MM.1S (cell line): ENCODE results near the gene TSPAN11.

Source experiments
- DNase-seq: peaks from one replicate; pipeline ENCODE4 v3.0.0-alpha.2; 2015
- H2AFZ ChIP-seq: fragments of 300-600 bp; sonication (generic); 2 replicates; pipeline ENCODE4 v1.6.0; 2016; ENCODE audit warnings: antibody characterized with exemption, low read length
- H3F3A ChIP-seq: fragments of 300-600 bp; sonication (generic); 2 replicates; pipeline ENCODE4 v1.6.1; 2016; ENCODE audit warnings: mild to moderate bottlenecking, antibody characterized with exemption, low read length, moderate library complexity, mixed read lengths; ENCODE audit not compliant: insufficient read depth
- H3K27ac ChIP-seq: fragments of 300-600 bp; sonication (generic); 2 replicates; pipeline ENCODE4 v1.5.1; 2016; ENCODE audit warnings: mild to moderate bottlenecking, low read length
- H3K27me3 ChIP-seq: fragments of 300-600 bp; sonication (generic); replicated peaks from 2 replicates; pipeline ENCODE4 v1.6.0; 2016; ENCODE audit warnings: low read length; ENCODE audit not compliant: insufficient read depth
- H3K36me3 ChIP-seq: fragments of 300-600 bp; sonication (generic); replicated peaks from 2 replicates; pipeline ENCODE4 v1.6.1; 2016; ENCODE audit warnings: mild to moderate bottlenecking, low read length, mixed read lengths; ENCODE audit not compliant: insufficient read depth
- H3K4me1 ChIP-seq: fragments of 300-600 bp; sonication (generic); 2 replicates; pipeline ENCODE4 v1.6.1; 2016; ENCODE audit warnings: low read length, mixed read lengths
- H3K4me2 ChIP-seq: fragments of 300-600 bp; sonication (generic); 2 replicates; pipeline ENCODE4 v1.6.0; 2016; ENCODE audit warnings: low read depth, low read length
- H3K4me3 ChIP-seq: fragments of 300-600 bp; sonication (generic); 2 replicates; pipeline ENCODE4 v1.5.1; 2016; ENCODE audit warnings: low read length, mixed read lengths
- H3K79me2 ChIP-seq: fragments of 300-600 bp; sonication (generic); 2 replicates; pipeline ENCODE4 v1.6.1; 2016; ENCODE audit warnings: mixed run types, low read length, mixed read lengths
- H3K9ac ChIP-seq: fragments of 300-600 bp; sonication (generic); 2 replicates; pipeline ENCODE4 v1.6.1; 2016; ENCODE audit warnings: low read length, mixed read lengths
- H3K9me2 ChIP-seq: fragments of 300-600 bp; sonication (generic); replicated peaks from 2 replicates; pipeline ENCODE4 v1.6.1; 2016; ENCODE audit warnings: mild to moderate bottlenecking, low read length, mixed read lengths; ENCODE audit not compliant: insufficient read depth
- H3K9me3 ChIP-seq: fragments of 300-600 bp; sonication (generic); replicated peaks from 2 replicates; pipeline ENCODE4 v1.6.1; 2016; ENCODE audit warnings: mild to moderate bottlenecking, low read length, mixed read lengths; ENCODE audit not compliant: insufficient read depth
- H4K20me1 ChIP-seq: fragments of 300-600 bp; sonication (generic); 2 replicates; pipeline ENCODE4 v1.6.1; 2016; ENCODE audit warnings: mild to moderate bottlenecking, low read length, moderate library complexity, mixed read lengths; ENCODE audit not compliant: insufficient read depth
- CTCF ChIP-seq: fragments of 300-600 bp; sonication (generic); IDR thresholded peaks from 2 replicates; pipeline ENCODE4 v1.5.1; 2016; ENCODE audit warnings: antibody characterized with exemption, low read length, mixed read lengths
- EZH2 ChIP-seq: fragments of 300-600 bp; sonication (generic); optimal IDR thresholded peaks from 2 replicates; pipeline ENCODE3; 2017; ENCODE audit warnings: low read depth, mild to moderate bottlenecking, antibody characterized with exemption, low read length, mixed read lengths
- EZH2phosphoT487 ChIP-seq: fragments of 300-600 bp; sonication (generic); IDR thresholded peaks from 2 replicates; pipeline ENCODE4 v1.6.1; 2018; ENCODE audit warnings: antibody characterized with exemption, low read length

TSPAN11 gene

GRCh38 chr12:30961030-30961429 is 34.5 kb downstream of the TSPAN11 start:
- Histone ChIP-seq H3K36me3 (no peaks in the 10 kb centered on the region), H3K79me2 (no peaks in the 10 kb centered on the region), H3K4me1 (no peaks in the 10 kb centered on the region), H3K9me3 (no peaks in the 10 kb centered on the region), H3K9ac (no peak overlapping the region), H3F3A (no peaks in the 10 kb centered on the region), H3K9me2 (no peaks in the 10 kb centered on the region), H2AFZ (no peak overlapping the region), H3K27ac (no peak overlapping the region), H3K4me3 (no peak overlapping the region), H4K20me1 (no peaks in the 10 kb centered on the region), H3K27me3 (no peaks in the 10 kb centered on the region), H3K4me2 (no peak overlapping the region)
- DNase-seq: no peak
- TF ChIP-seq CTCF: no peak
- no peak for TF ChIP-seq EZH2
- no peak for TF ChIP-seq EZH2phosphoT487

DNA sequence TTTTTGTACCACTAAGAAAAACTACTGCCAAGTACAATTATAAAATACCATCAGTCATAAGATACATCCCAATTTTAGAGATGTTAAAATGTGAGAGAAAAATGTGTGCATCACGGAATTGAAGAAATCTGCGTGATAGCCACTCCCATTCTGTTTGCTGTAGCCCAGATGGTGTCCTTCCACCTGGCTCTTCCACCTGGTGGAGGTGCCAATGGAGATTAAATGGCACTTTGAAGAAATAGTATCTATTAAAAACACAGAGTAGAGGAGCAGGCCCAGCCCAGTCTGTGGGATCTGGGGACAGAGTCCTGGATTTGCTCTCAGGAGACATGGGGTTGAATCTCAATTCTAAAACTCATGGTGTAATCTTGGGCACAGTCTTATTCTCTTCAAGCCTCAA is 35.5 kb downstream of the TSPAN11 start:
- Histone ChIP-seq H2AFZ (no peak overlapping the region), H3K9me2 (no peaks in the 10 kb centered on the region), H3K9me3 (no peaks in the 10 kb centered on the region), H3K27me3 (no peaks in the 10 kb centered on the region), H3K79me2 (no peaks in the 10 kb centered on the region), H3K4me3 (no peak overlapping the region), H4K20me1 (no peaks in the 10 kb centered on the region), H3K27ac (no peak overlapping the region), H3F3A (no peaks in the 10 kb centered on the region), H3K9ac (no peak overlapping the region), H3K4me2 (no peak overlapping the region), H3K36me3 (no peaks in the 10 kb centered on the region), H3K4me1 (no peaks in the 10 kb centered on the region)
- TF ChIP-seq CTCF (no peak), EZH2phosphoT487 (no peak), EZH2 (no peak)
- no peak for DNase-seq

DNA sequence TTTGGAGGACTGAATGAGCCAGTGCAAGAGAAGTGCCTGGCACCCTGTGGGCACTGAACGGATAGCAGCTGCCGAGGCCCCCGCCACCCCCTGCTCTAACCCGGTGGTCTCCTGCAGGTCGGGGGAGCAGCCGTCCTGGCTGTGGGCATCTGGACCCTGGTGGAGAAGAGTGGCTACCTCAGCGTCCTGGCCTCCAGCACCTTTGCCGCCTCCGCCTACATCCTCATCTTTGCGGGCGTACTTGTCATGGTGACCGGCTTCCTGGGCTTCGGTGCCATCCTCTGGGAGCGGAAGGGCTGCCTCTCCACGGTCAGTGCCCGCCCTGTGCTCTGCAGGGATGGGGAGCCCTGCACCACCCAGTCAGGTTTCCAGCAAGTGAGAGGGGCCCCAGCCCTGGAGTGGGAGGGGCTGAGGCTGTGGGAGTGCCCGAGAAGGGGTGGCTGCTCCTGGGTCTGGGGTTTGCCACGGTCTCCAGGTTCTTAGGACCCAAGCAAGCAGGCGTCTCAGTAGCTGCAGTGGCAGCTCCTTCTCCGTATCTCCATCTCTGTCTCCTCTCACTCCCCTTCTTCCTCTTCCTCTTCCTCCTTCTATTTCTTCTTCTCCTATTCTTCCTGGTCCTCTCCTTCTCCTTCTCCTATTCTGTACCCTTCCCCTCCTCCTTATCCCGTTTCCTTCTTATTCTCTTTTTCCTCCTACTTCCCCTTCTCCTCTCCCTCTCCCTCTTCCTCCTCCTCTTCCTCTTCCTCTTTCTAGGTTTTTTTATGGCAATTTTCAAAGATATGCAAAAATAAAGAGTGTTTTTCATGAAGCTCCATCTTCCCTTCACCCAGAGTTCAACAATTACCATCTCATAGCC is 37.4 kb downstream of the TSPAN11 start:
- H3F3A ChIP-seq: no peaks in the 10 kb centered on the region
- no peaks in the 10 kb centered on the region for H3K36me3 ChIP-seq
- no peak overlapping the region for H3K27ac ChIP-seq
- no peaks in the 10 kb centered on the region for H4K20me1 ChIP-seq
- TF ChIP-seq EZH2 (no peak), EZH2phosphoT487 (no peak), CTCF (no peak)
- no peak overlapping the region for H2AFZ ChIP-seq
- H3K79me2 ChIP-seq: no peaks in the 10 kb centered on the region
- no peaks in the 10 kb centered on the region for H3K9me2 ChIP-seq
- H3K27me3 ChIP-seq: no peaks in the 10 kb centered on the region
- no peak overlapping the region for H3K9ac ChIP-seq
- H3K4me1 ChIP-seq: no peaks in the 10 kb centered on the region
- no peaks in the 10 kb centered on the region for H3K9me3 ChIP-seq
- DNase-seq: no peak
- no peak overlapping the region for H3K4me3 ChIP-seq
- no peak overlapping the region for H3K4me2 ChIP-seq
